ENCODE data around the gene BHMT.

Gene BHMT, protein sequence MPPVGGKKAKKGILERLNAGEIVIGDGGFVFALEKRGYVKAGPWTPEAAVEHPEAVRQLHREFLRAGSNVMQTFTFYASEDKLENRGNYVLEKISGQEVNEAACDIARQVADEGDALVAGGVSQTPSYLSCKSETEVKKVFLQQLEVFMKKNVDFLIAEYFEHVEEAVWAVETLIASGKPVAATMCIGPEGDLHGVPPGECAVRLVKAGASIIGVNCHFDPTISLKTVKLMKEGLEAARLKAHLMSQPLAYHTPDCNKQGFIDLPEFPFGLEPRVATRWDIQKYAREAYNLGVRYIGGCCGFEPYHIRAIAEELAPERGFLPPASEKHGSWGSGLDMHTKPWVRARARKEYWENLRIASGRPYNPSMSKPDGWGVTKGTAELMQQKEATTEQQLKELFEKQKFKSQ

DNA sequence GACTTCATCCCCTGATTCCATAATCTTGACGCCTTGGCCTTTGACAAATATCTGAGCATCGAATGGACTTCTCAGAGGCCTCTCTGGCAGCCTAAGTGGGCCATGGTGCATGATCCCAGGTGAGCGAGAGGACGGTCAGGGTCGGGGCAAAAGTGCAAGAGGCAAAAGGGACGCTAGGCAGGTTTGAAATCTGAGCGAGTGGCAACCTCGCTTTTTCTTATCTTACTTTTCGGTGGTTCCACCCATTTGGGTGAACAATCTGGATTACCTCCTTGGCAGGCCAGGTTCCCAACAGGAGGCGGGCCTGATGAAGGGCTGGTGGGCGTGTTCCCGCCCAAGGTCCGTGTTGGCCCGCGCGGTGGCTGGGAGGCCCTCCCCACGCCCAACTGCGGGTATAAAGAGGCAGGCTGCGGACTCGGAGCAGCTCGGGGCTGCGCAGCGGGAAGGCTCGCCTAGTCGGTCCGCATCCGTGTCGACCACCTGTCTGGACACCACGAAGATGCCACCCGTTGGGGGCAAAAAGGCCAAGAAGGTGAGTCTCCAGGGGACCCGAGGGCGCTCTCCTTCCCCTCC lies at the start of gene BHMT:
Gene BHMT, plus strand, starts transcription at position 423 of the 573 bp plus-strand sequence. Its CDS starts 77 bp downstream, at position 500.
- H3K27ac ChIP-seq = no peak within 1 kb of the TSS
- TF ChIP-seq, protein P1, sequence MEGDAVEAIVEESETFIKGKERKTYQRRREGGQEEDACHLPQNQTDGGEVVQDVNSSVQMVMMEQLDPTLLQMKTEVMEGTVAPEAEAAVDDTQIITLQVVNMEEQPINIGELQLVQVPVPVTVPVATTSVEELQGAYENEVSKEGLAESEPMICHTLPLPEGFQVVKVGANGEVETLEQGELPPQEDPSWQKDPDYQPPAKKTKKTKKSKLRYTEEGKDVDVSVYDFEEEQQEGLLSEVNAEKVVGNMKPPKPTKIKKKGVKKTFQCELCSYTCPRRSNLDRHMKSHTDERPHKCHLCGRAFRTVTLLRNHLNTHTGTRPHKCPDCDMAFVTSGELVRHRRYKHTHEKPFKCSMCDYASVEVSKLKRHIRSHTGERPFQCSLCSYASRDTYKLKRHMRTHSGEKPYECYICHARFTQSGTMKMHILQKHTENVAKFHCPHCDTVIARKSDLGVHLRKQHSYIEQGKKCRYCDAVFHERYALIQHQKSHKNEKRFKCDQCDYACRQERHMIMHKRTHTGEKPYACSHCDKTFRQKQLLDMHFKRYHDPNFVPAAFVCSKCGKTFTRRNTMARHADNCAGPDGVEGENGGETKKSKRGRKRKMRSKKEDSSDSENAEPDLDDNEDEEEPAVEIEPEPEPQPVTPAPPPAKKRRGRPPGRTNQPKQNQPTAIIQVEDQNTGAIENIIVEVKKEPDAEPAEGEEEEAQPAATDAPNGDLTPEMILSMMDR (conservative IDR thresholded peaks at IDR 0.05) = no peak

DNA sequence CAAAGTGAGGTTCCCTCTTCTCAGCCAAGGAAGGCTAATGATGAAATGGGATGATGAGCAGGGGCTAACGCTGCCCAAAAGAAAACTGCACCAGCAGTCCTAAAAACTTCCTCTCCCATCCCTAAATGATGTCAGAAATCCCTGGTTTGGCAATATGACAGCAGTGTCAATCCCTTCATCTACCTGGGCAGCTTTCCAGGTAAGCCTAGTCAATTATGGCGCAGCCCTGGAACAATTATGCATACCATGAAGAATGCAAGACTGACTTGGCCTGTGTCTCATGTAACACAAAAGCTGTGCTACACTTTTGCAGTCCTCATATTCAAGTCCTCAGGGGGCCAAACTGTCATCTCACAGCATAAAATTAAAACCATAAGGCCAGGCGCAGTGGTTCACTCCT lies 49.2 kb upstream of the BHMT start:
- TF ChIP-seq, protein P1 (conservative IDR thresholded peaks at IDR 0.05) = no peak
- no peak overlapping the region for H3K27ac ChIP-seq

DNA sequence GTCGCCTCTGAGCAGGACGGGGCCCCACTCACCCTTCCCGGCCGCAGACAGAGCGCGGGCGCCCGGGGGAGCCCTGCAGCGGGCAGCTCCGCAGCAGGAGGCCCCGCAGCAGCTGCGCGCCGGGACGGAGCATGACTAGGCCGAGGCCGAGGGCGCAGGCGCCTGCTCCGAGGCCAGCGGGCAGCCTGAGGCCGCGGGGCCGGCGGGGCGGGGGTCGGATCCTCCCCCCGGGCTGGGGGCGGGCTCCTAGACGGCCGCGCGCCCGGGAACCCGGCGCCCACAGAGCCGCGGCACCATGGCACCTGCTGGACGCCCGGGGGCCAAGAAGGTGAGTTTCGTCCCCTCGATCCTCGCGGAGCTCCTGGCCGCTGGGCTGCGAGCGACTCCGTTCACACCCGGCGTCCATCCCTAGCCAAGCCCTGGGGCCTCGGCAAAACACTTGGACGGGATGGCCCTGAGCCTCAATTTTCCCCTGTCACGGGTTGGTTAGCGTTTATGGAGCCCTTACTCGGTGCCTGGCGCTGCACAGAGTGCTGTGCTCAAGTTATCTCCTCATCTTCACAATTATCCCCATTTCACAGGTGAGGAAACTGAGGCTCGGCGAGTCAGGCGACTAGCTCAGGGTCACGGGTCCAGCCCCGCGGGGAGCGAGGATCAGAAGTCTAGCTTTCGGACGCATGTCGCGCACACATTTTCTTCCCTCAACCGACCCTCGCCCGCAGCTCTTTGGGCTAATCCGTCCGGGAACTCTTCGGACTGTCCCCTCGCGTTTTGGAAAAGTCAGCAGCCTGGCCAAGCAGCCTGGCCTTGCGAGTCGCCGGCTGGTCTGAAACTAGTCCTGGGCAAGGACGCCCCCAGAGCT lies 41.9 kb upstream of the BHMT start, which contains the start of the genes BHMT2 and DMGDH:
Gene BHMT2, plus strand, starts transcription at position 280 of the 862 bp plus-strand sequence. Its CDS starts 16 bp downstream, at position 296.
Gene DMGDH, minus strand, starts transcription at position 187 of the 862 bp plus-strand sequence. Its CDS starts 54 bp downstream, at position 133.
- TF ChIP-seq, protein P1 (conservative IDR thresholded peaks at IDR 0.05) = no peak
- no peak within 1 kb of the TSS for H3K27ac ChIP-seq

DNA sequence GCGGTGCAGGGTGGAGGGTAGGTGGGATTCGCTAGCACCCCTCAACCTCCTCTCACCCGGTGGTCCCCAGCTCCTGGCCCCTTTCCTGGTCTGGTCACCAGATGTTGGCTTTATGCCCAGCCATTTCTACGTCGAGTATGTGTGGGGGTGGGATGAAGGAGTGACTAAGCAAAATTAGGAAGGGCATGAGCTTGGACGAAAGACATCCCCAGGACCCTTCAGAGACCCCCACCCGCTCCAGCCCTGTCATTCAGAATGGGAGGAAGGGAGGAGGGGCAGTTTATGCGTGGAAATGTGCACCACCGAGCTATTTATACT lies 41.3 kb upstream of the BHMT start:
- TF ChIP-seq, protein P1 (conservative IDR thresholded peaks at IDR 0.05) = no peak
- no peak overlapping the region for H3K27ac ChIP-seq

DNA sequence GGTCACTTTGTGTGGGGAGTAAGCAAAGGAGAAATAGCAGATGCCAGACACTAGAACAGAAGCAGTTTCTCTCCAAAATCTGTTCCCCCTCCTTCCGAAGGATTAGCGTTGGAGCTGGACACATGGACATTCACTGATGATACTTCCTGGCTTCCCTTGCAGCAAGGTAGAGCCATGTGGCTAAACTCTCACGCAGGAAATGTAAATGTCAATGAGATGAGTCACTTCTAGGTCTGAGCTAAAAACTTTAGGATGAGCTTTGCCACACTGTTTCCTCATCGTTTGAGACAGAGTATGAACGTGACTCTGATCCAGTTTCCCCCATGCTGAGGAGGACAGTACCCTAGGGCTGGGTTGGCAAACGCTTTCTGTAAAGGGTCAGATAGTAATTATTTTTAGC lies 37.0 kb upstream of the BHMT start:
- H3K27ac ChIP-seq = no peak overlapping the region
- TF ChIP-seq, protein P1 (conservative IDR thresholded peaks at IDR 0.05) = no peak

DNA sequence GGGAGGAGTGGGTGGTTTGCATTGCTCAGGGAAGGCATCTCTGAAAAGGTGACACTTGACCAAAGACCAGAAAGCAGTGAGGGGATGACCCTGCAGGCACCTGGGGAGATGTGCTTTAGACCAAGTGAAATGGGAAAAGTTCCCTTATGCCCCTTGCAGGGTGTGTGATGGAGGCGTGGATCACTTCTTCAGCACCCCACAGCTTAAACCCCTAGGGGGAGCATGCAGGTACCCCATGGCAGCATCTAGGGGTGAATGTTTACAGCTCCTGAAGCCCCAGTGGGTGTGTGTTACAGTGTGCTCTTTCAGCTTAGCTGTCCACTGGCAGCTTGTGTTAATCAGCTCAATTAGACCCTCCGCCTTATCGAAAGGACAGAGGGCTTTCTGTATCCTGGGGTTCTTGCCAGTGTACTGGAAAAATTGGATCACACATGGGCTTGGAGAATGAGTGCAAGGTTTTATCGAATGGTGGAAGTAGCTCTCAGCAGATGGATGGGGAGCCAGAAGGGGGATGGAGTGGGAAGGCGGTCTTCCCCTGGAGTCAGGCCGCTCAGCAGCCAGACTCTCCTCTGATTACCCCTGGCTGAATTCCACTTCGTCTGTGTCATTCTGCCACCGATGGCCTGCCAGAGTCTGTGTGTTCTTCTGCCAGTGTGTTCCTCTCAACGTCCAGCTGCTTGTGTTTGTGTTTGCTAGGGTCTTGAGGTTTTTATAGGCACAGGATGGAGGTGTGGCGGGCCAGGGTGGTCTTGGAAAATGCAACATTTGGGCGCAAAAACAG lies 35.8 kb upstream of the BHMT start:
- no peak overlapping the region for H3K27ac ChIP-seq
- TF ChIP-seq, protein P1 (conservative IDR thresholded peaks at IDR 0.05) = no peak

Measured in VCaP (cell line).